H9 (cell line): ENCODE data around the gene YAP1. TPM values are rescaled to one million over a fixed set of nuclear protein-coding genes. Genes with fewer than 3 reads are reported as not detected.
"Not testable (repeated sequence)": the region's sequence is repeated elsewhere in the genome, so short reads cannot be mapped to it uniquely, and the experiment has no call there.

ENCODE experiments used
- DNase-seq: peaks from one replicate; pipeline ENCODE4 v3.0.0-alpha.2; 2017
- H2AFZ ChIP-seq: one replicate; pipeline ENCODE4 v1.6.1; 2013; ENCODE audit warnings: mild to moderate bottlenecking, low read length, control low read depth, moderate library complexity
- H2AK5ac ChIP-seq: 2 replicates; pipeline ENCODE4 v1.6.1; 2013; ENCODE audit warnings: low read length, control low read depth, mixed read lengths; ENCODE audit not compliant: insufficient read length
- H2BK120ac ChIP-seq: one replicate; pipeline ENCODE4 v1.6.1; 2013; ENCODE audit warnings: low read depth, mild to moderate bottlenecking, low read length, control low read depth, inconsistent platforms; ENCODE audit not compliant: poor library complexity, severe bottlenecking
- H2BK12ac ChIP-seq: 2 replicates; pipeline ENCODE4 v1.6.1; 2013; ENCODE audit warnings: low read length, control low read depth, mixed read lengths, low read depth; ENCODE audit not compliant: insufficient read length
- H2BK15ac ChIP-seq: 2 replicates; pipeline ENCODE4 v1.6.1; 2013; ENCODE audit warnings: low read depth, low read length, control low read depth
- H2BK20ac ChIP-seq: one replicate; pipeline ENCODE4 v1.6.1; 2013; ENCODE audit warnings: low read depth, mild to moderate bottlenecking, low read length, control low read depth, inconsistent platforms; ENCODE audit not compliant: poor library complexity, severe bottlenecking
- H2BK5ac ChIP-seq: 2 replicates; pipeline ENCODE4 v1.6.1; 2013; ENCODE audit warnings: low read length, control low read depth, mixed read lengths; ENCODE audit not compliant: insufficient read length
- H3K14ac ChIP-seq: 2 replicates; pipeline ENCODE4 v1.6.1; 2013; ENCODE audit warnings: low read length, control low read depth; ENCODE audit not compliant: insufficient read depth
- H3K18ac ChIP-seq: 2 replicates; pipeline ENCODE4 v1.6.1; 2013; ENCODE audit warnings: low read depth, mild to moderate bottlenecking, mixed read lengths, low read length, control low read depth; ENCODE audit not compliant: insufficient read length
- H3K23ac ChIP-seq: 2 replicates; pipeline ENCODE4 v1.6.1; 2013; ENCODE audit warnings: low read length, control low read depth, mixed read lengths, low read depth; ENCODE audit not compliant: insufficient read length
- H3K23me2 ChIP-seq: 2 replicates; pipeline ENCODE4 v1.6.1; 2013; ENCODE audit warnings: low read depth, mild to moderate bottlenecking, mixed read lengths, low read length, control low read depth; ENCODE audit not compliant: insufficient read length, poor library complexity, severe bottlenecking
- H3K27ac ChIP-seq: 2 replicates; pipeline ENCODE4 v1.5.1; 2013; ENCODE audit warnings: low read length, control low read depth, mixed read lengths, low read depth; ENCODE audit not compliant: insufficient read length
- H3K27me3 ChIP-seq: 2 replicates; pipeline ENCODE4 v1.6.1; 2013; ENCODE audit warnings: low read length, control low read depth, inconsistent platforms; ENCODE audit not compliant: insufficient read depth
- H3K4ac ChIP-seq: 2 replicates; pipeline ENCODE4 v1.6.1; 2013; ENCODE audit warnings: low read depth, mild to moderate bottlenecking, control low read depth, inconsistent platforms, low read length, moderate library complexity
- H3K4me1 ChIP-seq: 2 replicates; pipeline ENCODE4 v1.6.1; 2013; ENCODE audit warnings: low read length, control low read depth, inconsistent platforms; ENCODE audit not compliant: insufficient read depth
- H3K4me2 ChIP-seq: 2 replicates; pipeline ENCODE4 v1.6.1; 2013; ENCODE audit warnings: low read length, control low read depth, mixed read lengths; ENCODE audit not compliant: insufficient read length, insufficient read depth
- H3K56ac ChIP-seq: 2 replicates; pipeline ENCODE4 v1.6.1; 2013; ENCODE audit warnings: low read depth, mild to moderate bottlenecking, mixed read lengths, low read length, control low read depth; ENCODE audit not compliant: insufficient read length
- H3K79me1 ChIP-seq: 2 replicates; pipeline ENCODE4 v1.6.1; 2013; ENCODE audit warnings: low read depth, mild to moderate bottlenecking, moderate library complexity, low read length, control low read depth, inconsistent platforms; ENCODE audit not compliant: insufficient read depth, poor library complexity, severe bottlenecking
- H3K79me2 ChIP-seq: 2 replicates; pipeline ENCODE4 v1.6.1; 2013; ENCODE audit warnings: low read length, control low read depth, inconsistent platforms; ENCODE audit not compliant: insufficient read depth
- H3K9ac ChIP-seq: 2 replicates; pipeline ENCODE4 v1.6.1; 2013; ENCODE audit warnings: low read length, control low read depth, mixed read lengths; ENCODE audit not compliant: insufficient read length; ENCODE audit errors: extremely low read depth
- H3K9me3 ChIP-seq: one replicate; pipeline ENCODE4 v1.6.1; 2013; ENCODE audit warnings: low read depth, low read length, inconsistent platforms; ENCODE audit not compliant: control insufficient read depth
- H3T11ph ChIP-seq: one replicate; pipeline ENCODE4 v1.6.1; 2013; ENCODE audit warnings: mild to moderate bottlenecking, low read length, control low read depth, inconsistent platforms
- H4K20me1 ChIP-seq: one replicate; pipeline ENCODE4 v1.6.1; 2013; ENCODE audit not compliant: control insufficient read depth, insufficient read length, insufficient read depth
- H4K5ac ChIP-seq: 2 replicates; pipeline ENCODE4 v1.6.1; 2013; ENCODE audit warnings: low read depth, mild to moderate bottlenecking, mixed read lengths, low read length, control low read depth; ENCODE audit not compliant: insufficient read length
- H4K8ac ChIP-seq: replicated peaks from 2 replicates; pipeline ENCODE4 v1.6.1; 2013; ENCODE audit warnings: low read length, control low read depth, mixed read lengths, low read depth; ENCODE audit not compliant: insufficient read length
- H4K91ac ChIP-seq: 2 replicates; pipeline ENCODE4 v1.6.1; 2013; ENCODE audit warnings: low read depth, mild to moderate bottlenecking, moderate library complexity, mixed read lengths, low read length, control low read depth; ENCODE audit not compliant: insufficient read length
- H3K27ac Mint-ChIP-seq, 3 experiments: 2 replicates in 2 of 3; 3 replicates in 1 of 3; pipeline ENCODE4 v1.8.0; 2020 to 2021; ENCODE audit warnings: mixed read lengths in 3 of 3, mild to moderate bottlenecking in 1 of 3, moderate library complexity in 1 of 3
- H3K27me3 Mint-ChIP-seq: 2 replicates; pipeline ENCODE4 v1.8.0; 2021; ENCODE audit warnings: low read depth, mild to moderate bottlenecking, moderate library complexity, mixed read lengths
- H3K36me3 Mint-ChIP-seq, 3 experiments: 2 replicates in 2 of 3; 3 replicates in 1 of 3; pipeline ENCODE4 v1.8.0; 2020 to 2021; ENCODE audit warnings: low read depth in 3 of 3, mixed read lengths in 3 of 3; ENCODE audit not compliant: insufficient read depth in 1 of 3
- H3K4me1 Mint-ChIP-seq, 2 experiments: 2 replicates each; pipeline ENCODE4 v1.8.0; 2020; ENCODE audit warnings: mixed read lengths in 2 of 2
- H3K4me3 Mint-ChIP-seq, 2 experiments: 2 replicates in 1 of 2; 3 replicates in 1 of 2; pipeline ENCODE4 v1.8.0; 2020 to 2021; ENCODE audit warnings: mild to moderate bottlenecking in 2 of 2, mixed read lengths in 2 of 2, moderate library complexity in 1 of 2
- H3K9me3 Mint-ChIP-seq, 2 experiments: 2 replicates in 1 of 2; 3 replicates in 1 of 2; pipeline ENCODE4 v1.8.0; 2020; ENCODE audit warnings: mild to moderate bottlenecking in 2 of 2, mixed read lengths in 2 of 2, moderate library complexity in 1 of 2
- CTCF ChIP-seq: fragments of 200-600 bp; sonication (generic); conservative IDR thresholded peaks from 3 replicates; pipeline ENCODE4 v1.8.0; 2021; ENCODE audit warnings: antibody characterized with exemption, mild to moderate bottlenecking
- WGBS: extraction: QIAGEN DNeasy Blood & Tissue Kit; methylation state at CpG from one replicate; pipeline ENCODE4 v1.1.7; 2013; ENCODE audit warnings: missing lambda C conversion rate, low lambda C conversion rate, mixed read lengths; ENCODE audit not compliant: insufficient read length; ENCODE audit errors: extremely low coverage; 5-methylcytosine and 5-hydroxymethylcytosine counted together
- total RNA-seq: library from RNA; stranded (reverse); gene quantifications from 2 replicates; pipeline ENCODE4 v1.2.1, GENCODE V29; 2021

The YAP1 gene
- total RNA-seq, 1 experiment from 2014 or later = 124 TPM

GRCh38 chr11:102263379-102264003 lies 153.2 kb downstream of the YAP1 start:
- Histone ChIP-seq H3K56ac (no peak overlapping the region), H3K79me1 (no peaks in the 10 kb centered on the region), H2BK20ac (no peak overlapping the region), H4K20me1 (no peaks in the 10 kb centered on the region), H3K27me3 (no peaks in the 10 kb centered on the region), H3K23me2 (peaks cover 5% of the 10 kb centered on the region), H4K91ac (no peak overlapping the region), H3K4me1 (no peaks in the 10 kb centered on the region; the same call in 1 of the 2 replicates), H4K5ac (no peak overlapping the region), H3K9ac (no peak overlapping the region), H3K4ac (no peak overlapping the region), H3K79me2 (no peaks in the 10 kb centered on the region), H2BK120ac (no peak overlapping the region), H2BK5ac (no peak overlapping the region), H3K9me3 (no peaks in the 10 kb centered on the region), H2BK12ac (no peak overlapping the region), H2AK5ac (no peak overlapping the region), H4K8ac (no peak overlapping the region), H3T11ph (no peak overlapping the region), H3K23ac (no peak overlapping the region), H2BK15ac (no peak overlapping the region), H3K4me2 (no peak overlapping the region), H3K14ac (no peak overlapping the region), H3K18ac (no peak overlapping the region), H3K27ac (no peak overlapping the region), H2AFZ (no peak overlapping the region)
- no peak for TF ChIP-seq CTCF
- WGBS = no CpG with 5 or more reads among the region's 3 CpGs
- Mint-ChIP-seq H3K4me1 (peaks cover 14 to 18% of the 10 kb centered on the region in 2 experiments), H3K36me3 (peaks cover 0 to 2% (median 0%) of the 10 kb centered on the region in 3 experiments; a peak in 1 of 7 replicates), H3K4me3 (no peak overlapping the region), H3K27me3 (peaks cover 7% of the 10 kb centered on the region; the same call in 1 of the 2 replicates), H3K27ac (no peak overlapping the region), H3K9me3 (no peaks in the 10 kb centered on the region)
- DNase-seq = no peak

GRCh38 chr11:102264704-102265103 lies 154.5 kb downstream of the YAP1 start:
- H3K14ac ChIP-seq, H2BK5ac ChIP-seq, H3K18ac ChIP-seq, H3K27ac Mint-ChIP-seq, H3K9me3 ChIP-seq, H2BK20ac ChIP-seq, H3K79me1 ChIP-seq, H3K79me2 ChIP-seq, H3K9ac ChIP-seq, H2BK15ac ChIP-seq, H3K27me3 ChIP-seq, H3K23ac ChIP-seq, H3K4me3 Mint-ChIP-seq, H3K9me3 Mint-ChIP-seq, H3K56ac ChIP-seq, H3K27ac ChIP-seq, H3K4ac ChIP-seq, H2AFZ ChIP-seq, H4K5ac ChIP-seq, H3T11ph ChIP-seq, H3K4me1 ChIP-seq, DNase-seq, H2AK5ac ChIP-seq, H2BK12ac ChIP-seq, H3K23me2 ChIP-seq, H3K4me2 ChIP-seq, H4K8ac ChIP-seq, H4K91ac ChIP-seq, H4K20me1 ChIP-seq, H2BK120ac ChIP-seq, H3K36me3 Mint-ChIP-seq: not testable (repeated sequence)
- WGBS = no CpG with 5 or more reads among the region's 5 CpGs
- Mint-ChIP-seq H3K4me1 (peaks cover 20 to 21% of the 10 kb centered on the region in 2 experiments), H3K27me3 (peaks cover 12% of the 10 kb centered on the region)
